Upper lobe of left lung (tissue), 6 donors: Measurements from ENCODE around the gene PTPRK. TPM values are rescaled to one million over a fixed set of nuclear protein-coding genes. Genes with fewer than 3 reads are reported as not detected.

ENCODE experiments used
- ATAC-seq, 2 donors: fragments of 200-7000 bp; cut with Tn5 transposase; one replicate each; pipeline ENCODE4 v1.9.1; 2022; ENCODE audit warnings: mild to moderate bottlenecking in 2 of 2, moderate library complexity in 2 of 2; ENCODE audit not compliant: low FRiP score in 2 of 2
- DNase-seq, 2 donors: peaks; one replicate each; pipeline ENCODE4 v3.0.0-alpha.2; 2019 to 2020
- H3K27ac ChIP-seq, 4 donors: fragments of 200-600 bp; sonication (generic); one replicate each; pipeline ENCODE4 v1.5.1; 2016 to 2019
- H3K27me3 ChIP-seq, 4 donors: fragments of 200-600 bp; sonication (generic); one replicate each; pipeline ENCODE4 v1.5.1; 2017 to 2019
- H3K36me3 ChIP-seq, 4 donors: fragments of 200-600 bp; sonication (generic); one replicate each; pipeline ENCODE4 v1.5.1; 2016 to 2019
- H3K4me1 ChIP-seq, 4 donors: fragments of 200-600 bp; sonication (generic); one replicate each; pipeline ENCODE4 v1.5.1; 2018 to 2019
- H3K4me3 ChIP-seq, 4 donors: fragments of 200-600 bp; sonication (generic); one replicate each; pipeline ENCODE4 v1.5.1; 2017 to 2019; ENCODE audit warnings: mild to moderate bottlenecking in 2 of 4, moderate library complexity in 1 of 4
- H3K9me3 ChIP-seq, 4 donors: fragments of 200-600 bp; sonication (generic); one replicate each; pipeline ENCODE4 v1.5.1; 2018 to 2019
- CTCF ChIP-seq, 6 experiments: fragments of 450-650 bp in 4 of 6; fragments of 200-600 bp in 2 of 6; sonication (generic) in 2 of 6; IDR thresholded peaks; one replicate each; pipeline ENCODE4 v1.5.1; 2016 to 2019; ENCODE audit warnings: antibody characterized with exemption in 6 of 6
- EP300 ChIP-seq, 4 donors: sonication (generic); formaldehyde crosslinking; IDR thresholded peaks; one replicate each; pipeline ENCODE4 v1.5.1; 2017; ENCODE audit warnings: antibody characterized with exemption in 4 of 4, control low read depth in 2 of 4
- POLR2A ChIP-seq, 4 donors: fragments of 450-650 bp; IDR thresholded peaks; one replicate each; pipeline ENCODE4 v1.5.1; 2016 to 2017; ENCODE audit warnings: antibody characterized with exemption in 4 of 4, mild to moderate bottlenecking in 2 of 4
- POLR2AphosphoS5 ChIP-seq, 2 donors: sonication (generic); formaldehyde crosslinking; IDR thresholded peaks; one replicate each; pipeline ENCODE4 v1.5.1; 2017; ENCODE audit warnings: antibody characterized with exemption in 2 of 2
- WGBS, 2 donors: methylation state at CpG; one replicate each; pipeline ENCODE4 v1.1.5; 2017 to 2018; 5-methylcytosine and 5-hydroxymethylcytosine counted together
- total RNA-seq, 6 donors: library from RNA; depleted of rRNA in 4 of 6; stranded (reverse); fragments of >200 nt in 4 of 6; gene quantifications; one replicate each; pipeline versions ENCODE4 v1.1.0 to v1.2.1, GENCODE V29; 2016 to 2021
- donor health status: DM: no; HTN: no; CAD: no; lungs with moderate emphysema.
- donor health status: DM: no; HTN: yes; CAD: no; lungs with severe emphysema.

The PTPRK gene
- total RNA-seq, 6 donors from 2014 or later: 42.7 to 97.4 (median 65.2) TPM

GRCh38 chr6:128202169-128202765 lies 318.1 kb downstream of the PTPRK start:
- DNase-seq (peak in 1 of 2 donors; percentile 22), ATAC-seq (no peak)
- TF ChIP-seq CTCF (IDR thresholded peaks at IDR 0.05): no peak
- TF ChIP-seq POLR2AphosphoS5 (IDR thresholded peaks at IDR 0.05): no peak
- TF ChIP-seq EP300 (IDR thresholded peaks at IDR 0.05): no peak
- no peak for TF ChIP-seq POLR2A (IDR thresholded peaks at IDR 0.05)
- Histone ChIP-seq H3K36me3 (no peaks in the 10 kb centered on the region), H3K4me3 (no peak overlapping the region), H3K27ac (no peak overlapping the region), H3K4me1 (no peaks in the 10 kb centered on the region), H3K9me3 (no peaks in the 10 kb centered on the region), H3K27me3 (no peaks in the 10 kb centered on the region)
- 78 to 83% methylated on average over 6 to 12 of the region's 12 CpGs for WGBS, 2 donors

- Histone ChIP-seq H3K9me3 (no peaks in the 10 kb centered on the region), H3K36me3 (no peaks in the 10 kb centered on the region), H3K4me3 (no peak overlapping the region), H3K4me1 (no peaks in the 10 kb centered on the region), H3K27me3 (no peaks in the 10 kb centered on the region), H3K27ac (no peak overlapping the region)
- DNase-seq (no peak), ATAC-seq (no peak)
- TF ChIP-seq POLR2AphosphoS5 (IDR thresholded peaks at IDR 0.05) (no peak), EP300 (IDR thresholded peaks at IDR 0.05) (no peak), CTCF (IDR thresholded peaks at IDR 0.05) (no peak), POLR2A (IDR thresholded peaks at IDR 0.05) (no peak)
Measured at GRCh38 chr6:128200789-128201188, 319.6 kb downstream of the PTPRK start.

GRCh38 chr6:128199461-128199860 lies 320.9 kb downstream of the PTPRK start:
- 95 to 98% methylated on average over 2 of the region's 2 CpGs for WGBS, 2 donors
- DNase-seq (no peak), ATAC-seq (no peak)
- Histone ChIP-seq H3K4me3 (no peak overlapping the region), H3K27ac (no peak overlapping the region), H3K27me3 (no peaks in the 10 kb centered on the region), H3K9me3 (no peaks in the 10 kb centered on the region), H3K36me3 (no peaks in the 10 kb centered on the region), H3K4me1 (no peaks in the 10 kb centered on the region)
- TF ChIP-seq POLR2A (IDR thresholded peaks at IDR 0.05): no peak
- TF ChIP-seq EP300 (IDR thresholded peaks at IDR 0.05): no peak
- no peak for TF ChIP-seq CTCF (IDR thresholded peaks at IDR 0.05)
- no peak for TF ChIP-seq POLR2AphosphoS5 (IDR thresholded peaks at IDR 0.05)

GRCh38 chr6:128192972-128193371 lies 327.4 kb downstream of the PTPRK start:
- no peak for DNase-seq
- Histone ChIP-seq H3K9me3 (no peaks in the 10 kb centered on the region), H3K4me1 (no peaks in the 10 kb centered on the region), H3K27ac (no peak overlapping the region), H3K27me3 (no peaks in the 10 kb centered on the region), H3K36me3 (no peaks in the 10 kb centered on the region), H3K4me3 (no peak overlapping the region)
- 84 to 89% methylated on average over 3 of the region's 3 CpGs for WGBS, 2 donors
- TF ChIP-seq CTCF (IDR thresholded peaks at IDR 0.05) (no peak), POLR2AphosphoS5 (IDR thresholded peaks at IDR 0.05) (no peak), POLR2A (IDR thresholded peaks at IDR 0.05) (no peak), EP300 (IDR thresholded peaks at IDR 0.05) (no peak)
- ATAC-seq: no peak

- Histone ChIP-seq H3K9me3 (no peaks in the 10 kb centered on the region), H3K27ac (no peak overlapping the region), H3K4me1 (no peaks in the 10 kb centered on the region), H3K27me3 (no peaks in the 10 kb centered on the region), H3K4me3 (no peak overlapping the region), H3K36me3 (peaks cover 0 to 9% (median 3%) of the 10 kb centered on the region in 4 donors)
- ATAC-seq (no peak), DNase-seq (no peak)
- WGBS, 2 donors: 94 to 96% methylated on average over 2 of the region's 2 CpGs
- no peak for TF ChIP-seq POLR2A (IDR thresholded peaks at IDR 0.05)
- TF ChIP-seq EP300 (IDR thresholded peaks at IDR 0.05): no peak
- no peak for TF ChIP-seq CTCF (IDR thresholded peaks at IDR 0.05)
- no peak for TF ChIP-seq POLR2AphosphoS5 (IDR thresholded peaks at IDR 0.05)
Measured at GRCh38 chr6:128188678-128189077, 331.7 kb downstream of the PTPRK start.
